GM23338 (cell line): Measurements from ENCODE around the gene DEXI.

Experiments used
- CTCF ChIP-seq, 2 experiments: fragments of 200-600 bp in 1 of 2; sonication (generic) in 1 of 2; conservative IDR thresholded peaks; 2 replicates each; pipeline versions ENCODE4 v1.5.1 to v1.6.1; 2016 to 2017; ENCODE audit warnings: antibody characterized with exemption in 2 of 2, low read depth in 2 of 2, mild to moderate bottlenecking in 2 of 2, moderate library complexity in 1 of 2
- EZH2phosphoT487 ChIP-seq: fragments of 200-600 bp; sonication (generic); IDR thresholded peaks from one replicate; pipeline ENCODE4 v1.8.1; 2018; ENCODE audit warnings: antibody characterized with exemption; ENCODE audit not compliant: unreplicated experiment
- REST ChIP-seq: IDR thresholded peaks from one replicate; pipeline ENCODE4 v1.6.1; 2018; ENCODE audit warnings: antibody characterized with exemption; ENCODE audit not compliant: unreplicated experiment

- TF ChIP-seq EZH2phosphoT487 (no peak), CTCF (conservative IDR thresholded peaks at IDR 0.05; ENCODE audit: low read depth in 2 of 2) (no peak), REST (no peak)
These were observed 26.2 kb upstream of the DEXI start for GRCh38 chr16:10968498-10968897.
